PFSK-1 (cell line): ENCODE results near the gene INPP4B.

Experiments used
- FOXP2 ChIP-seq: optimal IDR thresholded peaks from 2 replicates; pipeline ENCODE3; 2011; ENCODE audit warnings: borderline replicate concordance, control low read depth, inconsistent platforms; ENCODE audit not compliant: insufficient read depth; ENCODE audit errors: extremely low read length, extremely low read depth
- POLR2AphosphoS5 ChIP-seq: IDR thresholded peaks from 2 replicates; pipeline ENCODE4 v1.6.1; 2012; ENCODE audit warnings: low read depth, mild to moderate bottlenecking, control low read depth, low read length, moderate library complexity
- REST ChIP-seq, 2 experiments: IDR thresholded peaks; 2 replicates each; pipeline versions ENCODE4 v1.6.1 to v1.8.0; 2011 to 2012; ENCODE audit warnings: low read depth in 2 of 2, low read length in 2 of 2, control low read depth in 1 of 2, inconsistent platforms in 1 of 2, mild to moderate bottlenecking in 1 of 2, moderate library complexity in 1 of 2; ENCODE audit not compliant: insufficient read depth in 1 of 2
- SIN3A ChIP-seq: IDR thresholded peaks from 2 replicates; pipeline ENCODE4 v1.6.1; 2012; ENCODE audit warnings: mild to moderate bottlenecking, low read length, moderate library complexity, borderline replicate concordance; ENCODE audit not compliant: insufficient read depth
- TAF1 ChIP-seq: IDR thresholded peaks from 2 replicates; pipeline ENCODE4 v1.6.1; 2012; ENCODE audit warnings: low read length, control low read depth, borderline replicate concordance; ENCODE audit not compliant: insufficient read depth

The INPP4B gene

GRCh38 chr4:142845293-142846107 lies 601 bp downstream of the INPP4B start:
- TF ChIP-seq REST (IDR thresholded peaks at IDR 0.05; ENCODE audit: insufficient read depth in 1 of 2, low read depth in 2 of 2, low read length in 2 of 2) (no peak), SIN3A (no peak), FOXP2 (no peak), TAF1 (no peak), POLR2AphosphoS5 (no peak)

GRCh38 chr4:142844782-142845181 lies 1.3 kb downstream of the INPP4B start:
- no peak for TF ChIP-seq POLR2AphosphoS5
- no peak for TF ChIP-seq FOXP2

GRCh38 chr4:142840516-142841123 lies 5.5 kb downstream of the INPP4B start:
- TF ChIP-seq SIN3A, result no peak
- TF ChIP-seq POLR2AphosphoS5, result no peak
- TF ChIP-seq REST (IDR thresholded peaks at IDR 0.05; ENCODE audit: insufficient read depth in 1 of 2, low read depth in 2 of 2, low read length in 2 of 2), result no peak

- TF ChIP-seq REST (IDR thresholded peaks at IDR 0.05; ENCODE audit: insufficient read depth in 1 of 2, low read depth in 2 of 2, low read length in 2 of 2), result no peak
- TF ChIP-seq SIN3A, result no peak
- no peak for TF ChIP-seq TAF1
- no peak for TF ChIP-seq FOXP2
- no peak for TF ChIP-seq POLR2AphosphoS5
Observed at GRCh38 chr4:142838778-142839177, 7.3 kb downstream of the INPP4B start.

GRCh38 chr4:142832022-142832421 lies 14.1 kb downstream of the INPP4B start:
- TF ChIP-seq POLR2AphosphoS5, result no peak
- no peak for TF ChIP-seq REST (IDR thresholded peaks at IDR 0.05; ENCODE audit: insufficient read depth in 1 of 2, low read depth in 2 of 2, low read length in 2 of 2)
- TF ChIP-seq FOXP2, result no peak
- TF ChIP-seq SIN3A, result no peak
- TF ChIP-seq TAF1, result no peak
